ENCODE results near the gene GMEB2.

Gene GMEB2

DNA sequence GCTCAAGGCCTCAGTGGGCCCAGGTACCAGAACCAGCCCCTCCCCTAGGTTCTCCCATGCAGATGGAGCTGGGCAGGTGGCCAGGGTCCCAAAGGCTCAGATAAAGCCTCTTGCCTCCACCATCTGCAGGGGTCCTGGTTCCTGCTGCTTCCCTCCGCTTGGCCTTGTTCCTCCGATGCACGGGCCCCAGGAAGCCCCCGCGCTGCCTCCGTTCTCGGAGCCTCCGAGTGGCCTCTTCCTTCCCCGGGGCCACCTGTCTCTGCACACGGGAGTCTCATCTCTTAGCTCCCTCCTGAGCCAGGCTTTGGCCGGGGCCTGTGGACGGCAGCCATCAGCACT is 87.8 kb downstream of the GMEB2 start:
- no peak for TF ChIP-seq CTCF (IDR thresholded peaks at IDR 0.05; ENCODE audit: insufficient read depth, low read depth, low read length, missing control alignments)
- DNase-seq (ENCODE audit: low read depth) = no peak
- no peak overlapping the region for H3K4me3 ChIP-seq (ENCODE audit: low read length)

DNA sequence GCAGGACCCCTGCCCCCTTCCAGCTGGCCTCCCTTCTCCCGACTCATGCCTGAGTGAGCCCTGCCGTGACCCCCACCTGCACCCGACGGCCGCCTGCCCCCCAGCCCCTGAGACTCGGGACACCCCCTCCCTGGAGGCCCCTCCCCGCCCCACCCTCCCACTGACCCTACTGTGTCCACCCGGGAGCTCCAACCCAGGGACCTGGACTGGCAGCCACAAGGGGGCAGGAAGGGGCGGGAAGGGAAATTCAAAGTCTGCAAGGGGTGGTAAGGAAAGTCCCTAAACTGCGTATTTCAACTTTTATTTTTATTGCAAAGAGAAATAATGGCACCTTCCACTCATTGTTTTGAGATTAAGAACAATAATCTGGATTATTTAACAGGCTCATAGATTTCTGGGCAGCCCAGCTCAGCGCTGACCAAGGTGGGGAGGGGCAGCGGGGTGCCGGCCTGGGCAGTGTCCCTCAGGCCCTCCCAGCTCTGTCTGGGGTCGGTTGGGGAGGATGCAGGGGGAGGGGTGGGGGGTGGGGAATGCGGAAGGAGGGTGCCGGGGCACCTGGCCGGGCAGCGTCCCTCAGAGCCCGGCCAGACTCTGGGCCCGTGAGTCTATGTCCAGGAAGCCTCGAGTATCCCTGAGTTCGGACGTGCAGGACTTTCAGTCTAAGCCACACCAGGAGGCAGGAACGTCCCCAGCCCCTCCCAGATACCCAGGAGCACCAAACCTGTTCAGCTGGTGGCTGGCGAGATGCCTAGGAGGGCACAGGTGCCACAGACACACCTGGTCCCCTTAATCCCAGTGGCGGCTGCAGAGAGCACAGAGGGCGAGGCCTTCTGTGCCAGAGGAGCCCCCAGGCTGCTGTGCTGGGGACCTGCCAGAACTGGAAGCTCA is 88.5 kb downstream of the GMEB2 start:
- DNase-seq (ENCODE audit: low read depth) = peak; percentile 75

More for the DNA sequence above, 88.5 kb downstream of the GMEB2 start:
- no peak for TF ChIP-seq CTCF (IDR thresholded peaks at IDR 0.05; ENCODE audit: insufficient read depth, low read depth, low read length, missing control alignments)
- no peak overlapping the region for H3K4me3 ChIP-seq (ENCODE audit: low read length)
